Amniotic epithelial cell (primary cell): ENCODE data around the gene SMYD1.
"Not testable (repeated sequence)": the region's sequence is repeated elsewhere in the genome, so short reads cannot be mapped to it uniquely, and the experiment has no call there.

Experiments used
- DNase-seq: peaks from one replicate; pipeline ENCODE4 v3.0.0-alpha.2; 2010; ENCODE audit warnings: low read depth

Gene SMYD1

GRCh38 chr2:88067598-88067997, at the start of gene SMYD1:
SMYD1 (plus strand) TSS chr2:88067825; CDS start chr2:88067865, 40 bp downstream.
- DNase-seq: no peak

GRCh38 chr2:88018077-88018805, 49.4 kb upstream of the SMYD1 start:
- not testable (repeated sequence) for DNase-seq

GRCh38 chr2:88018909-88019308, 48.7 kb upstream of the SMYD1 start:
- DNase-seq: no peak

- no peak for DNase-seq
Measured at GRCh38 chr2:88019985-88020384, 47.6 kb upstream of the SMYD1 start.

GRCh38 chr2:88022669-88022921, 45.0 kb upstream of the SMYD1 start:
- DNase-seq: no peak

- no peak for DNase-seq
Measured at GRCh38 chr2:88024509-88024908, 43.1 kb upstream of the SMYD1 start.

GRCh38 chr2:88027697-88028389, 39.8 kb upstream of the SMYD1 start:
- no peak for DNase-seq

- no peak for DNase-seq
Measured at GRCh38 chr2:88028931-88029330, 38.7 kb upstream of the SMYD1 start.

- no peak for DNase-seq
Measured at GRCh38 chr2:88032070-88032702, 35.4 kb upstream of the SMYD1 start.

GRCh38 chr2:88036182-88036581, 31.4 kb upstream of the SMYD1 start:
- DNase-seq: no peak

- DNase-seq: no peak
Measured at GRCh38 chr2:88036606-88037005, 31.0 kb upstream of the SMYD1 start.

GRCh38 chr2:88038263-88039105, 29.1 kb upstream of the SMYD1 start:
- peak; percentile 92 for DNase-seq

- DNase-seq: no peak
Measured at GRCh38 chr2:88042476-88042875, 25.1 kb upstream of the SMYD1 start.

GRCh38 chr2:88045561-88045960, 22.1 kb upstream of the SMYD1 start:
- DNase-seq: not testable (repeated sequence)

- no peak for DNase-seq
Measured at GRCh38 chr2:88048541-88048940, 19.1 kb upstream of the SMYD1 start.

- no peak for DNase-seq
Measured at GRCh38 chr2:88049622-88050021, 18.0 kb upstream of the SMYD1 start.

- no peak for DNase-seq
Measured at GRCh38 chr2:88051792-88052191, 15.8 kb upstream of the SMYD1 start.

- peak; percentile 82 for DNase-seq
Measured at GRCh38 chr2:88053296-88053695, 14.3 kb upstream of the SMYD1 start.

- DNase-seq: peak; percentile 72
Measured at GRCh38 chr2:88053934-88054781, 13.5 kb upstream of the SMYD1 start.

- DNase-seq: peak; percentile 38
Measured at GRCh38 chr2:88054782-88055370, 12.7 kb upstream of the SMYD1 start.
